ENCODE results near the gene ZMYND8. TPM values are rescaled to one million over a fixed set of nuclear protein-coding genes. Genes with fewer than 3 reads are reported as not detected.

The ZMYND8 gene
- total RNA-seq, 1 experiment from 2014 or later = 29.0 TPM

GRCh38 chr20:47304287-47304686 lies 52.2 kb downstream of the ZMYND8 start:
- Histone ChIP-seq H3K9me3 (ENCODE audit: control insufficient read depth in 1 of 2, insufficient read depth in 1 of 2, low read depth in 1 of 2, low read length in 2 of 2) (no peaks in the 10 kb centered on the region), H3K27ac (ENCODE audit: low read depth, low read length) (no peak overlapping the region), H3K9ac (ENCODE audit: low read length) (no peak overlapping the region), H3K27me3 (ENCODE audit: insufficient read depth, low read length) (no peaks in the 10 kb centered on the region), H4K20me1 (ENCODE audit: insufficient read depth) (no peaks in the 10 kb centered on the region), H3K4me2 (ENCODE audit: low read length) (no peak overlapping the region), H3K4me3 (replicated peaks in 1 of 2; ENCODE audit: low read depth in 1 of 2, low read length in 2 of 2) (no peak overlapping the region), H3K4me1 (ENCODE audit: control insufficient read depth in 1 of 2, insufficient read depth in 2 of 2, low read length in 2 of 2) (no peaks in the 10 kb centered on the region), H3K79me2 (ENCODE audit: insufficient read depth, low read length) (peaks cover 53% of the 10 kb centered on the region), H3K9me2 (ENCODE audit: insufficient read depth) (no peaks in the 10 kb centered on the region), H2AFZ (ENCODE audit: low read depth, low read length, poor library complexity, severe bottlenecking) (no peak overlapping the region), H3K36me3 (ENCODE audit: control insufficient read depth in 1 of 2, insufficient read depth in 2 of 2, low read length in 2 of 2) (peaks cover 17 to 25% of the 10 kb centered on the region in 2 experiments; a peak in 3 of 4 replicates)
- no TSS peak for BruUV-seq (replicated peaks)
- CTCF ChIA-PET = interaction anchor here (1.3 kb wide), 1 partner anchor 80 kb away, joined by 5 read pairs; no protein-coding TSS in a partner anchor
- ATAC-seq = peak; percentile 52; the same call in 1 of the 2 replicates
- DNase-seq (ENCODE audit: low read depth, low spot score) = no peak
- no peak for TF ChIP-seq SRF (IDR thresholded peaks at IDR 0.05; ENCODE audit: low read depth)
- no peak for TF ChIP-seq CEBPB (IDR thresholded peaks at IDR 0.05; ENCODE audit: low read depth)
- peak; percentile 8; the same call in 1 of the 2 replicates for TF ChIP-seq RAD21 (IDR thresholded peaks at IDR 0.05; ENCODE audit: low read depth)
- no peak for TF ChIP-seq MAX (IDR thresholded peaks at IDR 0.05)
- TF ChIP-seq FOSL1 (IDR thresholded peaks at IDR 0.05; ENCODE audit: low read depth) = no peak
- no peak for TF ChIP-seq POLR2A (IDR thresholded peaks at IDR 0.05; ENCODE audit: borderline replicate concordance, extremely low read depth, insufficient read depth, insufficient read length)
- TF ChIP-seq CBX3 (IDR thresholded peaks at IDR 0.05; ENCODE audit: low read depth) = no peak
- POLR2A ChIA-PET = interaction anchor here (0.7 to 0.9 kb wide), 2 partner anchors 13 to 1784 kb away, joined by 3 to 5 read pairs; no protein-coding TSS in a partner anchor
- intact Hi-C loops (cut with micrococcal nuclease) = no loop called here
- RAD21 ChIA-PET (ENCODE audit: low non-redundant PET in 1 of 2, low total read pairs in 2 of 2, uncharacterized antibody in 2 of 2, unreplicated experiment in 2 of 2) = no interaction called here

DNA sequence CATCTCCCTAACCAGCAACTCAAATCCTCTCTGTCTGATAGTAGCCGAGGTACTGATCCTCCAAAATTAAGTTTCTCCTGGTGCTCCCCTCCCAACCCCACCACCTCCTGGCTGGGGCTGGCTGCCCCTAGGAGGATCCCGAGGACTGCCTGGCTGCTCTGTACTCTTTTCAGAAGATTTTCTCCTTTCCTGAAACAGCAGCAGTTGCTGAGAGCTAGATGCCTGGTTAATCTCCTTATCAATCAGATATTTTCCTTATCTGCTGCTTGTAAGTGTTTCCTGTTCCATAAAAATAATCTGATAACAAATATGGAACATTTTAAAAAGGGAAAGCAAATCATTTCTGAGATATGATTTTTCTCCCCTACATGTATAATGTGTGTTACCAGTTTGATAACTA lies 52.8 kb downstream of the ZMYND8 start:
- BruUV-seq (replicated peaks) = no TSS peak
- RAD21 ChIA-PET (ENCODE audit: low non-redundant PET in 1 of 2, low total read pairs in 2 of 2, uncharacterized antibody in 2 of 2, unreplicated experiment in 2 of 2) = no interaction called here
- H3K4me2 ChIP-seq (ENCODE audit: low read length) = no peak overlapping the region
- DNase-seq (ENCODE audit: low read depth, low spot score) = no peak
- H3K4me3 ChIP-seq (replicated peaks in 1 of 2; ENCODE audit: low read depth in 1 of 2, low read length in 2 of 2) = no peak overlapping the region
- H3K27ac ChIP-seq (ENCODE audit: low read depth, low read length) = no peak overlapping the region
- H3K9me3 ChIP-seq (ENCODE audit: control insufficient read depth in 1 of 2, insufficient read depth in 1 of 2, low read depth in 1 of 2, low read length in 2 of 2) = no peaks in the 10 kb centered on the region
- H2AFZ ChIP-seq (ENCODE audit: low read depth, low read length, poor library complexity, severe bottlenecking) = no peak overlapping the region
- H3K9me2 ChIP-seq (ENCODE audit: insufficient read depth) = no peaks in the 10 kb centered on the region
- H3K27me3 ChIP-seq (ENCODE audit: insufficient read depth, low read length) = no peaks in the 10 kb centered on the region
- no peak overlapping the region for H3K9ac ChIP-seq (ENCODE audit: low read length)
- CTCF ChIA-PET = interaction anchor here (1.3 kb wide), 1 partner anchor 80 kb away, joined by 5 read pairs; no protein-coding TSS in a partner anchor
- H4K20me1 ChIP-seq (ENCODE audit: insufficient read depth) = no peaks in the 10 kb centered on the region
- no peak for ATAC-seq
- intact Hi-C loops (cut with micrococcal nuclease) = no loop called here
- no peaks in the 10 kb centered on the region for H3K4me1 ChIP-seq (ENCODE audit: control insufficient read depth in 1 of 2, insufficient read depth in 2 of 2, low read length in 2 of 2)
- TF ChIP-seq SIN3A (IDR thresholded peaks at IDR 0.05; ENCODE audit: low read depth) (no peak), POLR2A (IDR thresholded peaks at IDR 0.05; ENCODE audit: borderline replicate concordance, extremely low read depth, insufficient read depth, insufficient read length) (no peak), ZFX (IDR thresholded peaks at IDR 0.05) (no peak), SP1 (IDR thresholded peaks at IDR 0.05; ENCODE audit: low read depth) (no peak), RAD21 (IDR thresholded peaks at IDR 0.05; ENCODE audit: low read depth) (no peak), JUND (IDR thresholded peaks at IDR 0.05) (no peak), ELF1 (IDR thresholded peaks at IDR 0.05; ENCODE audit: borderline replicate concordance, low read depth) (no peak), CEBPB (IDR thresholded peaks at IDR 0.05; ENCODE audit: low read depth) (no peak)
- peaks cover 52% of the 10 kb centered on the region for H3K79me2 ChIP-seq (ENCODE audit: insufficient read depth, low read length)
- peaks cover 19 to 25% of the 10 kb centered on the region in 2 experiments; a peak in 3 of 4 replicates for H3K36me3 ChIP-seq (ENCODE audit: control insufficient read depth in 1 of 2, insufficient read depth in 2 of 2, low read length in 2 of 2)
- POLR2A ChIA-PET = interaction anchor here (0.9 kb wide), 1 partner anchor 14 kb away, joined by 5 read pairs; no protein-coding TSS in a partner anchor

All from HCT116 (cell line).